H1 (cell line): ENCODE measurements around the gene CENPO. TPM values are rescaled to one million over a fixed set of nuclear protein-coding genes. Genes with fewer than 3 reads are reported as not detected.
A peak's percentile ranks its signal among the peaks of the same experiment; 100 is the strongest.

Experiments
- CTCF ChIA-PET: fragments of 300-600 bp; sonication (Branson Sonifier 250); formaldehyde crosslinking; loops from one replicate; lab custom pipeline; 2021; ENCODE audit not compliant: partially characterized antibody; lab: Charles Lee
- POLR2A ChIA-PET: fragments of 300-600 bp; sonication (Branson Sonifier 250); formaldehyde crosslinking; loops from one replicate; lab custom pipeline; 2021; ENCODE audit warnings: inconsistent platforms; ENCODE audit not compliant: partially characterized antibody; lab: Charles Lee
- DNase-seq, 2 experiments: peaks; one replicate each; pipeline versions ENCODE4 v3.0.0 to v3.0.0-alpha.2; 2010 to 2022; ENCODE audit warnings: low spot score in 2 of 2, low read depth in 1 of 2, mixed read lengths in 1 of 2
- FAIRE-seq: peaks from 2 replicates; lab custom pipeline; 2011; peaks lifted over from hg19 to GRCh38; lab: Jason Lieb, UNC
- H2AFZ ChIP-seq: 2 replicates; pipeline ENCODE4 v1.8.1; 2012; ENCODE audit warnings: low read length, inconsistent platforms
- H2AK5ac ChIP-seq: 2 replicates; pipeline ENCODE4 v1.6.1; 2013; ENCODE audit warnings: low read depth, low read length
- H2BK120ac ChIP-seq: replicated peaks from 2 replicates; pipeline ENCODE3; 2013; ENCODE audit warnings: low read depth, low read length, inconsistent platforms
- H2BK12ac ChIP-seq: 2 replicates; pipeline ENCODE4 v1.6.1; 2013; ENCODE audit warnings: low read depth, low read length
- H2BK15ac ChIP-seq: 2 replicates; pipeline ENCODE4 v1.6.1; 2013; ENCODE audit warnings: low read length
- H2BK20ac ChIP-seq: 2 replicates; pipeline ENCODE4 v1.6.1; 2013; ENCODE audit warnings: low read length
- H2BK5ac ChIP-seq: 2 replicates; pipeline ENCODE4 v1.6.1; 2013; ENCODE audit warnings: low read depth, low read length
- H3K14ac ChIP-seq: 2 replicates; pipeline ENCODE4 v1.6.1; 2013; ENCODE audit warnings: inconsistent platforms; ENCODE audit not compliant: insufficient read length
- H3K18ac ChIP-seq: 2 replicates; pipeline ENCODE4 v1.6.1; 2013; ENCODE audit warnings: low read length; ENCODE audit errors: extremely low read depth
- H3K23ac ChIP-seq: 2 replicates; pipeline ENCODE4 v1.6.1; 2013; ENCODE audit warnings: inconsistent platforms; ENCODE audit not compliant: insufficient read length
- H3K23me2 ChIP-seq: 2 replicates; pipeline ENCODE4 v1.6.1; 2013; ENCODE audit warnings: low read depth, low read length
- H3K27ac ChIP-seq: 2 replicates; pipeline ENCODE4 v1.6.1; 2011; ENCODE audit warnings: low read depth, low read length, inconsistent platforms
- H3K27me3 ChIP-seq, 4 experiments: replicated peaks in 1 of 4; 1 replicate in 1 of 4; 2 replicates in 3 of 4; pipeline versions ENCODE4 v1.6.1 to v1.8.1; 2011 to 2013; ENCODE audit warnings: low read length in 3 of 4, mild to moderate bottlenecking in 3 of 4, inconsistent platforms in 2 of 4, mixed read lengths in 2 of 4, moderate library complexity in 1 of 4; ENCODE audit not compliant: control insufficient read depth in 3 of 4, insufficient read depth in 3 of 4; ENCODE audit errors: extremely low read depth in 1 of 4
- H3K36me3 ChIP-seq, 4 experiments: 2 replicates each; pipeline versions ENCODE4 v1.6.1 to v1.8.1; 2011 to 2013; ENCODE audit warnings: mild to moderate bottlenecking in 4 of 4, low read length in 3 of 4, moderate library complexity in 2 of 4, control low read depth in 1 of 4, inconsistent platforms in 1 of 4; ENCODE audit not compliant: insufficient read depth in 4 of 4, control insufficient read depth in 2 of 4
- H3K4ac ChIP-seq: replicated peaks from 2 replicates; pipeline ENCODE3; 2013; ENCODE audit warnings: low read length, low read depth, mixed read lengths, inconsistent platforms; ENCODE audit not compliant: insufficient read length
- H3K4me1 ChIP-seq, 4 experiments: replicated peaks in 1 of 4; 1 replicate in 1 of 4; 2 replicates in 3 of 4; pipeline versions ENCODE4 v1.6.1 to v1.8.1; 2011 to 2013; ENCODE audit warnings: low read length in 3 of 4, inconsistent platforms in 2 of 4, mixed read lengths in 1 of 4; ENCODE audit not compliant: insufficient read depth in 4 of 4, control insufficient read depth in 3 of 4
- H3K4me2 ChIP-seq, 2 experiments: 2 replicates each; pipeline versions ENCODE4 v1.6.1 to v1.8.1; 2011 to 2013; ENCODE audit warnings: low read depth in 2 of 2, low read length in 2 of 2, control low read depth in 1 of 2, inconsistent platforms in 1 of 2, mild to moderate bottlenecking in 1 of 2; ENCODE audit not compliant: insufficient read depth in 1 of 2
- H3K4me3 ChIP-seq, 4 experiments: fragments of 200-600, 300-600 bp in 1 of 4; sonication (generic), shearing (Covaris generic), sonication (Bioruptor Twin) in 1 of 4; 2 replicates each; pipeline versions ENCODE4 v1.5.1 to v1.8.1; 2011 to 2016; ENCODE audit warnings: low read length in 4 of 4, low read depth in 3 of 4, control low read depth in 2 of 4, inconsistent platforms in 2 of 4, mild to moderate bottlenecking in 2 of 4, mixed read lengths in 1 of 4, moderate library complexity in 1 of 4; ENCODE audit not compliant: insufficient read depth in 2 of 4; ENCODE audit errors: extremely low read depth in 1 of 4
- H3K56ac ChIP-seq: replicated peaks from 2 replicates; pipeline ENCODE3; 2013; ENCODE audit warnings: low read depth, mild to moderate bottlenecking, mixed read lengths, low read length, inconsistent platforms; ENCODE audit not compliant: insufficient read length
- H3K79me1 ChIP-seq: 2 replicates; pipeline ENCODE4 v1.6.1; 2013; ENCODE audit warnings: low read depth, low read length, control low read depth
- H3K79me2 ChIP-seq, 2 experiments: 2 replicates each; pipeline versions ENCODE4 v1.6.1 to v1.8.1; 2012 to 2013; ENCODE audit warnings: low read length in 2 of 2, mild to moderate bottlenecking in 2 of 2, inconsistent platforms in 1 of 2; ENCODE audit not compliant: insufficient read depth in 2 of 2, control insufficient read depth in 1 of 2
- H3K9ac ChIP-seq, 4 experiments: replicated peaks in 1 of 4; 1 replicate in 1 of 4; 2 replicates in 3 of 4; pipeline versions ENCODE4 v1.6.1 to v1.8.1; 2011 to 2013; ENCODE audit warnings: low read depth in 3 of 4, low read length in 3 of 4, control low read depth in 2 of 4, mild to moderate bottlenecking in 2 of 4, moderate library complexity in 2 of 4, inconsistent platforms in 1 of 4; ENCODE audit errors: extremely low read depth in 1 of 4
- H3K9me3 ChIP-seq, 2 experiments: 2 replicates each; pipeline versions ENCODE4 v1.6.1 to v1.8.1; 2012 to 2013; ENCODE audit warnings: mild to moderate bottlenecking in 2 of 2, moderate library complexity in 2 of 2, control low read depth in 1 of 2, inconsistent platforms in 1 of 2, low read depth in 1 of 2, low read length in 1 of 2, mixed read lengths in 1 of 2; ENCODE audit not compliant: insufficient read depth in 2 of 2
- H4K20me1 ChIP-seq, 2 experiments: replicated peaks in 1 of 2; 2 replicates each; pipeline versions ENCODE3 to v1.8.1; 2011 to 2013; ENCODE audit warnings: inconsistent platforms in 2 of 2, low read length in 2 of 2, mild to moderate bottlenecking in 1 of 2; ENCODE audit not compliant: insufficient read depth in 2 of 2, control insufficient read depth in 1 of 2
- H4K5ac ChIP-seq: 2 replicates; pipeline ENCODE4 v1.6.1; 2013; ENCODE audit warnings: low read length, low read depth, mixed read lengths, inconsistent platforms; ENCODE audit not compliant: insufficient read length
- H4K8ac ChIP-seq: 2 replicates; pipeline ENCODE4 v1.8.0; 2013; ENCODE audit warnings: mild to moderate bottlenecking, moderate library complexity, low read length, inconsistent platforms; ENCODE audit not compliant: insufficient read depth; ENCODE audit errors: extremely low read depth
- H4K91ac ChIP-seq: replicated peaks from 2 replicates; pipeline ENCODE3; 2013; ENCODE audit warnings: low read length, mixed read lengths, inconsistent platforms; ENCODE audit not compliant: insufficient read length
- CBX5 ChIP-seq: fragments of 300-800, 300-1000 bp; sonication (generic); IDR thresholded peaks from 2 replicates; pipeline ENCODE4 v1.7.1; 2016; ENCODE audit warnings: antibody characterized with exemption, low read length, low read depth
- CHD1 ChIP-seq: IDR thresholded peaks from 2 replicates; pipeline ENCODE4 v1.6.1; 2012; ENCODE audit warnings: low read depth, low read length, improper control_type of control experiment
- GTF2F1 ChIP-seq: IDR thresholded peaks from 2 replicates; pipeline ENCODE4 v1.6.1; 2012; ENCODE audit warnings: low read depth, low read length, improper control_type of control experiment, borderline replicate concordance
- JUN ChIP-seq: IDR thresholded peaks from 2 replicates; pipeline ENCODE4 v1.6.1; 2011; ENCODE audit warnings: low read depth, mild to moderate bottlenecking, improper control_type of control experiment, low read length
- TCF12 ChIP-seq: IDR thresholded peaks from 2 replicates; pipeline ENCODE4 v1.6.1; 2011; ENCODE audit warnings: low read depth, mild to moderate bottlenecking, low read length
- WGBS, 2 experiments: shearing (Covaris generic) in 1 of 2; methylation state at CpG; one replicate each; pipeline versions ENCODE4 v1.1.6 to v1.1.7; 2013 to 2015; ENCODE audit warnings: low lambda C conversion rate in 2 of 2, mixed read lengths in 2 of 2, inconsistent platforms in 1 of 2, low coverage in 1 of 2, missing lambda C conversion rate in 1 of 2; ENCODE audit not compliant: insufficient replicate concordance in 2 of 2, insufficient coverage in 1 of 2, insufficient read length in 1 of 2; ENCODE audit errors: extremely low coverage in 1 of 2, missing lambda C conversion rate in 1 of 2; 5-methylcytosine and 5-hydroxymethylcytosine counted together
- polyA plus RNA-seq, 7 experiments: library from polyadenylated mRNA; depleted of rRNA in 3 of 7; stranded (reverse) in 5 of 7; unstranded in 2 of 7; fragments of >200 nt in 5 of 7; fragments of 200-250 nt in 2 of 7; gene quantifications; 1 replicate in 5 of 7; 2 replicates in 1 of 7; 4 replicates in 1 of 7; pipeline versions ENCODE4 v1.2.1 to v1.2.3, GENCODE V29; 2011 to 2013; ENCODE audit warnings: missing spikeins in 2 of 7, mixed read lengths in 2 of 7
- total RNA-seq: library from RNA; stranded (reverse); fragmentation: NEBNext Ultra II Directional; extraction: Animal tissue kit (Norgen Biotek cat#: 25700); gene quantifications from 2 replicates; pipeline ENCODE4 v1.2.1, GENCODE V29; 2021

The CENPO gene
- total and polyA plus RNA-seq, 2 of the 8 experiments (the other 6 are each of a cell fraction or from before 2014, with no cell fraction given) = 34.4 to 46.3 TPM

- H4K91ac ChIP-seq = no peak overlapping the region
- FAIRE-seq (no peak), DNase-seq (no peak)
- 0 out of 2 replicates have a peak overlapping the region, but pooled peaks have one; percentile 71 for H4K8ac ChIP-seq
- H3K27ac ChIP-seq = no peak overlapping the region
- H2BK15ac ChIP-seq = no peak overlapping the region
- 90% methylated on average over 17 of the region's 17 CpGs; no CpG with 5 or more reads in 1 of the 2 experiments for WGBS, 2 experiments
- no peak for TF ChIP-seq GTF2F1
- no peak for TF ChIP-seq TCF12
- TF ChIP-seq CHD1 = no peak
- no peak for TF ChIP-seq JUN
- TF ChIP-seq CBX5 = no peak
- H3K14ac ChIP-seq = no peak overlapping the region
- no peaks in the 10 kb centered on the region; the same call in 1 of the 2 replicates for H3K79me1 ChIP-seq
- H4K20me1 ChIP-seq = peaks cover 0 to 1% of the 10 kb centered on the region in 2 experiments
- H4K5ac ChIP-seq = no peak overlapping the region
- H3K79me2 ChIP-seq = no peaks in the 10 kb centered on the region; a peak in 1 of 4 replicates
- no peaks in the 10 kb centered on the region for H3K4me1 ChIP-seq
- ChIA-PET CTCF (interaction anchor here (0.6 to 4.0 kb wide), 5 partner anchors 13 to 18 kb away, joined by 3 to 20 read pairs (median 3); no protein-coding TSS in a partner anchor), POLR2A (interaction anchor here (0.8 kb wide), 1 partner anchor 21 kb away, joined by 3 read pairs; no protein-coding TSS in a partner anchor)
- no peaks in the 10 kb centered on the region for H3K9me3 ChIP-seq
- no peak overlapping the region for H3K9ac ChIP-seq
- H2BK120ac ChIP-seq = no peak overlapping the region
- H2BK12ac ChIP-seq = no peak overlapping the region
- H3K27me3 ChIP-seq = no peaks in the 10 kb centered on the region
- H2BK5ac ChIP-seq = no peak overlapping the region
- peaks cover 0 to 3% (median 1%) of the 10 kb centered on the region in 4 experiments; a peak in 3 of 8 replicates for H3K36me3 ChIP-seq
- H3K18ac ChIP-seq = no peak overlapping the region
- H2AFZ ChIP-seq = no peak overlapping the region
- H3K4me2 ChIP-seq = no peak overlapping the region
- no peak overlapping the region for H3K4me3 ChIP-seq
- no peak overlapping the region for H3K23ac ChIP-seq
- no peak overlapping the region for H3K4ac ChIP-seq
- H2BK20ac ChIP-seq = no peak overlapping the region
- no peaks in the 10 kb centered on the region for H3K23me2 ChIP-seq
- H3K56ac ChIP-seq = no peak overlapping the region
- H2AK5ac ChIP-seq = no peak overlapping the region
Measured at GRCh38 chr2:24840164-24840869, 47.1 kb downstream of the CENPO start.
